CD1c-positive myeloid dendritic cell (primary cell): ENCODE results near the gene TRPM3.
"Not testable (repeated sequence)": the region's sequence is repeated elsewhere in the genome, so short reads cannot be mapped to it uniquely, and the experiment has no call there.

Experiments used
- DNase-seq: peaks from one replicate; pipeline ENCODE4 v3.0.0-alpha.2; 2016; ENCODE audit errors: extremely low spot score

The TRPM3 gene

GRCh38 chr9:70760228-70760627, 361.2 kb downstream of the TRPM3 start:
- no peak for DNase-seq

- DNase-seq: no peak
Observed at GRCh38 chr9:70753311-70753710, 368.1 kb downstream of the TRPM3 start.

GRCh38 chr9:70749066-70749465, 372.4 kb downstream of the TRPM3 start:
- no peak for DNase-seq

GRCh38 chr9:70747261-70747718, 374.1 kb downstream of the TRPM3 start:
- DNase-seq: no peak

- no peak for DNase-seq
Observed at GRCh38 chr9:70746760-70747159, 374.7 kb downstream of the TRPM3 start.

GRCh38 chr9:70746316-70746715, 375.1 kb downstream of the TRPM3 start:
- DNase-seq: no peak

GRCh38 chr9:70724794-70725193, 396.6 kb downstream of the TRPM3 start:
- not testable (repeated sequence) for DNase-seq

- not testable (repeated sequence) for DNase-seq
Observed at GRCh38 chr9:70724025-70724424, 397.4 kb downstream of the TRPM3 start.

- not testable (repeated sequence) for DNase-seq
Observed at GRCh38 chr9:70706797-70707196, 414.6 kb downstream of the TRPM3 start.

GRCh38 chr9:70701163-70701562, 420.3 kb downstream of the TRPM3 start:
- no peak for DNase-seq

- DNase-seq: no peak
Observed at GRCh38 chr9:70696694-70697335, 424.6 kb downstream of the TRPM3 start.

GRCh38 chr9:70694758-70695157, 426.7 kb downstream of the TRPM3 start:
- no peak for DNase-seq

GRCh38 chr9:70693186-70693585, 428.2 kb downstream of the TRPM3 start:
- DNase-seq: no peak

GRCh38 chr9:70692431-70692830, 429.0 kb downstream of the TRPM3 start:
- no peak for DNase-seq

GRCh38 chr9:70688704-70689103, 432.7 kb downstream of the TRPM3 start:
- DNase-seq: no peak

- no peak for DNase-seq
Observed at GRCh38 chr9:70683841-70684240, 437.6 kb downstream of the TRPM3 start.

- no peak for DNase-seq
Observed at GRCh38 chr9:70682298-70682697, 439.1 kb downstream of the TRPM3 start.

- DNase-seq: no peak
Observed at GRCh38 chr9:70679845-70680244, 441.6 kb downstream of the TRPM3 start.

GRCh38 chr9:70678153-70678552, 443.3 kb downstream of the TRPM3 start:
- no peak for DNase-seq

- no peak for DNase-seq
Observed at GRCh38 chr9:70677055-70677735, 444.2 kb downstream of the TRPM3 start.

- DNase-seq: no peak
Observed at GRCh38 chr9:70675868-70676370, 445.5 kb downstream of the TRPM3 start.

- no peak for DNase-seq
Observed at GRCh38 chr9:70673844-70674243, 447.6 kb downstream of the TRPM3 start.

- DNase-seq: no peak
Observed at GRCh38 chr9:70672161-70672649, 449.2 kb downstream of the TRPM3 start.
